ENCODE measurements around the gene VAPA. TPM values are rescaled to one million over a fixed set of nuclear protein-coding genes. Genes with fewer than 3 reads are reported as not detected.

VAPA gene
- total and polyA plus RNA-seq, 2 donors (not counting 3 experiments of a cell fraction or from before 2014, with no cell fraction given): 105 to 163 TPM

- Histone ChIP-seq H3K9me1 (replicated peaks; ENCODE audit: control insufficient read depth, extremely low read depth, insufficient read depth, low read length) (peaks cover 5% of the 10 kb centered on the region), H3K4me3 (replicated peaks in 1 of 3; ENCODE audit: insufficient read depth in 1 of 3, low read depth in 1 of 3, low read length in 3 of 3) (no peak overlapping the region), H3K27ac (ENCODE audit: insufficient read depth, low read depth, low read length) (no peak overlapping the region), H3K9me3 (replicated peaks; ENCODE audit: control insufficient read depth, insufficient read depth, low read length) (no peaks in the 10 kb centered on the region), H2AFZ (ENCODE audit: low read depth, low read length) (no peak overlapping the region), H3K4me2 (ENCODE audit: insufficient read depth, low read length) (no peak overlapping the region), H3K9ac (replicated peaks; ENCODE audit: extremely low read depth, insufficient read depth, low read length) (no peak overlapping the region), H3K36me3 (ENCODE audit: control insufficient read depth in 2 of 2, extremely low read depth in 1 of 2, insufficient read depth in 2 of 2, low read length in 2 of 2) (peaks cover 3 to 6% of the 10 kb centered on the region in 2 experiments), H4K20me1 (replicated peaks; ENCODE audit: control insufficient read depth, extremely low read depth, insufficient read depth, low read length) (peaks cover 25% of the 10 kb centered on the region), H3K27me3 (ENCODE audit: control insufficient read depth in 2 of 2, insufficient read depth in 2 of 2, low read length in 2 of 2) (no peaks in the 10 kb centered on the region), H3K4me1 (ENCODE audit: control insufficient read depth, extremely low read depth, insufficient read depth, low read length) (peaks cover 15% of the 10 kb centered on the region), H3K79me2 (ENCODE audit: control insufficient read depth, insufficient read depth, low read length) (peaks cover 94% of the 10 kb centered on the region)
- CTCF ChIA-PET: interaction anchor here (1.2 kb wide), 1 partner anchor 21 kb away, joined by 3 read pairs; no protein-coding TSS in a partner anchor
- POLR2A ChIA-PET: no interaction called here
- BruUV-seq (replicated peaks): no TSS peak
- intact Hi-C loops (cut with micrococcal nuclease) (no loop called here), dilution Hi-C loops (cut with MboI; ENCODE audit: extremely low pct_ligation_motif_present, low sequenced_read_pairs) (no loop called here)
- FAIRE-seq (no peak), DNase-seq (ENCODE audit: low read depth, low spot score) (no peak)
- TF ChIP-seq CTCF (IDR thresholded peaks at IDR 0.05; ENCODE audit: extremely low read depth in 1 of 2, insufficient read depth in 1 of 2, low read depth in 1 of 2, low read length in 2 of 2) (no peak), FOS (IDR thresholded peaks at IDR 0.05; ENCODE audit: borderline replicate concordance, insufficient read depth, low read length) (no peak), GATA2 (IDR thresholded peaks at IDR 0.05; ENCODE audit: insufficient read depth, insufficient read length, low read depth, low read length) (no peak)
Observed at GRCh38 chr18:9930299-9930884, 16.6 kb downstream of the VAPA start.

- Histone ChIP-seq H3K79me2 (ENCODE audit: control insufficient read depth, insufficient read depth, low read length) (peaks cover 92% of the 10 kb centered on the region), H3K4me3 (replicated peaks in 1 of 3; ENCODE audit: insufficient read depth in 1 of 3, low read depth in 1 of 3, low read length in 3 of 3) (no peak overlapping the region), H2AFZ (ENCODE audit: low read depth, low read length) (no peak overlapping the region), H3K4me2 (ENCODE audit: insufficient read depth, low read length) (no peak overlapping the region), H3K27me3 (ENCODE audit: control insufficient read depth in 2 of 2, insufficient read depth in 2 of 2, low read length in 2 of 2) (no peaks in the 10 kb centered on the region), H3K9ac (replicated peaks; ENCODE audit: extremely low read depth, insufficient read depth, low read length) (no peak overlapping the region), H4K20me1 (replicated peaks; ENCODE audit: control insufficient read depth, extremely low read depth, insufficient read depth, low read length) (peaks cover 25% of the 10 kb centered on the region), H3K9me3 (replicated peaks; ENCODE audit: control insufficient read depth, insufficient read depth, low read length) (no peaks in the 10 kb centered on the region), H3K4me1 (ENCODE audit: control insufficient read depth, extremely low read depth, insufficient read depth, low read length) (peaks cover 10% of the 10 kb centered on the region), H3K9me1 (replicated peaks; ENCODE audit: control insufficient read depth, extremely low read depth, insufficient read depth, low read length) (peaks cover 5% of the 10 kb centered on the region), H3K27ac (ENCODE audit: insufficient read depth, low read depth, low read length) (no peak overlapping the region), H3K36me3 (ENCODE audit: control insufficient read depth in 2 of 2, extremely low read depth in 1 of 2, insufficient read depth in 2 of 2, low read length in 2 of 2) (peaks cover 3 to 6% of the 10 kb centered on the region in 2 experiments)
- BruUV-seq (replicated peaks): no TSS peak
- POLR2A ChIA-PET: no interaction called here
- no peak for DNase-seq (ENCODE audit: low read depth, low spot score)
- CTCF ChIA-PET: no interaction called here
- dilution Hi-C loops (cut with MboI; ENCODE audit: extremely low pct_ligation_motif_present, low sequenced_read_pairs): no loop called here
- no peak for TF ChIP-seq POLR2A (IDR thresholded peaks at IDR 0.05; ENCODE audit: low read depth, low read length)
- TF ChIP-seq FOS (IDR thresholded peaks at IDR 0.05; ENCODE audit: borderline replicate concordance, insufficient read depth, low read length): no peak
- no peak for TF ChIP-seq MAX (IDR thresholded peaks at IDR 0.05; ENCODE audit: insufficient read depth, insufficient read length)
- TF ChIP-seq CTCF (IDR thresholded peaks at IDR 0.05; ENCODE audit: extremely low read depth in 1 of 2, insufficient read depth in 1 of 2, low read depth in 1 of 2, low read length in 2 of 2): no peak
- TF ChIP-seq MYC (IDR thresholded peaks at IDR 0.05; ENCODE audit: low read depth, low read length): no peak
- no peak for TF ChIP-seq EZH2 (IDR thresholded peaks at IDR 0.05; ENCODE audit: borderline replicate concordance, low read depth, low read length, severe bottlenecking)
- TF ChIP-seq GATA2 (IDR thresholded peaks at IDR 0.05; ENCODE audit: insufficient read depth, insufficient read length, low read depth, low read length): no peak
- no peak for FAIRE-seq
- intact Hi-C loops (cut with micrococcal nuclease): no loop called here
Observed at GRCh38 chr18:9931146-9931545, 17.3 kb downstream of the VAPA start.
